H1 (cell line): ENCODE measurements around the gene FAT3.

Experiments used
- CEBPB ChIP-seq: IDR thresholded peaks from 2 replicates; pipeline ENCODE4 v1.6.1; 2012; ENCODE audit warnings: low read depth, low read length
- CHD1 ChIP-seq: IDR thresholded peaks from 2 replicates; pipeline ENCODE4 v1.6.1; 2012; ENCODE audit warnings: low read depth, low read length, improper control_type of control experiment
- EZH2 ChIP-seq: fragments of 200-600 bp; sonication (generic); IDR thresholded peaks from 2 replicates; pipeline ENCODE4 v1.7.1; 2012; ENCODE audit warnings: low read depth, mild to moderate bottlenecking, moderate library complexity, low read length, inconsistent platforms; ENCODE audit not compliant: severe bottlenecking
- FOSL1 ChIP-seq: IDR thresholded peaks from 2 replicates; pipeline ENCODE4 v1.6.1; 2011; ENCODE audit warnings: mild to moderate bottlenecking, low read depth, low read length, moderate library complexity; ENCODE audit not compliant: insufficient read depth
- POLR2A ChIP-seq, 2 experiments: IDR thresholded peaks; 1 replicate in 1 of 2; 2 replicates in 1 of 2; pipeline ENCODE4 v1.6.1; 2011; ENCODE audit warnings: low read depth in 2 of 2, low read length in 2 of 2, mild to moderate bottlenecking in 2 of 2; ENCODE audit errors: control extremely low read depth in 1 of 2
- TAF7 ChIP-seq: optimal IDR thresholded peaks from 2 replicates; pipeline ENCODE3; 2011; ENCODE audit warnings: low read depth, mild to moderate bottlenecking, inconsistent platforms, low read length, moderate library complexity, borderline replicate concordance
- USF2 ChIP-seq: IDR thresholded peaks from 2 replicates; pipeline ENCODE4 v1.6.1; 2011; ENCODE audit warnings: low read length, improper control_type of control experiment

GRCh38 chr11:92211576-92212167, 12.9 kb upstream of the FAT3 start:
- TF ChIP-seq EZH2 (no peak), FOSL1 (no peak), POLR2A (IDR thresholded peaks at IDR 0.05; ENCODE audit: control extremely low read depth in 1 of 2, low read depth in 2 of 2, low read length in 2 of 2) (no peak), CHD1 (no peak), CEBPB (no peak), USF2 (no peak), TAF7 (no peak)
